ENCODE measurements around the gene AEBP1.

The AEBP1 gene

GRCh38 chr7:44101966-44102845 lies 1.9 kb upstream of the AEBP1 start:
- TF ChIP-seq CTCF (conservative IDR thresholded peaks at IDR 0.05; ENCODE audit: low read depth, low read length): no peak
- no peak overlapping the region for H3K4me3 ChIP-seq (ENCODE audit: low read length)
- DNase-seq (ENCODE audit: low read depth): no peak

GRCh38 chr7:44102846-44103565 lies 1.1 kb upstream of the AEBP1 start:
- DNase-seq (ENCODE audit: low read depth): no peak
- no peak overlapping the region for H3K4me3 ChIP-seq (ENCODE audit: low read length)
- TF ChIP-seq CTCF (conservative IDR thresholded peaks at IDR 0.05; ENCODE audit: low read depth, low read length): no peak

GRCh38 chr7:44103566-44103922 lies 601 bp upstream of the AEBP1 start:
- no peak overlapping the region for H3K4me3 ChIP-seq (ENCODE audit: low read length)
- TF ChIP-seq CTCF (conservative IDR thresholded peaks at IDR 0.05; ENCODE audit: low read depth, low read length): no peak
- no peak for DNase-seq (ENCODE audit: low read depth)

- H3K4me3 ChIP-seq (ENCODE audit: low read length): peak overlapping the region; percentile 46
- TF ChIP-seq CTCF (conservative IDR thresholded peaks at IDR 0.05; ENCODE audit: low read depth, low read length): peak; percentile 2
- DNase-seq (ENCODE audit: low read depth): peak; percentile 82
These were observed 971 bp downstream of the AEBP1 start for GRCh38 chr7:44104860-44105771.

- peak overlapping the region; percentile 46 for H3K4me3 ChIP-seq (ENCODE audit: low read length)
- no peak for TF ChIP-seq CTCF (conservative IDR thresholded peaks at IDR 0.05; ENCODE audit: low read depth, low read length)
These were observed 1.7 kb downstream of the AEBP1 start for GRCh38 chr7:44105832-44106231.

GRCh38 chr7:44106311-44107065 lies 2.3 kb downstream of the AEBP1 start:
- no peak overlapping the region for H3K4me3 ChIP-seq (ENCODE audit: low read length)
- no peak for TF ChIP-seq CTCF (conservative IDR thresholded peaks at IDR 0.05; ENCODE audit: low read depth, low read length)
- DNase-seq (ENCODE audit: low read depth): no peak

More at GRCh38 chr7:44105832-44106231, 1.7 kb downstream of the AEBP1 start:
- DNase-seq (ENCODE audit: low read depth): no peak
